ENCODE measurements around the gene LAMTOR5. TPM values are rescaled to one million over a fixed set of nuclear protein-coding genes. Genes with fewer than 3 reads are reported as not detected.

Gene LAMTOR5
- total RNA-seq, 1 donor, result 38.4 TPM

GRCh38 chr1:110393691-110394492 lies 13.6 kb downstream of the LAMTOR5 start:
- Histone ChIP-seq H3K36me3 (ENCODE audit: insufficient read depth, low read length) (no peaks in the 10 kb centered on the region), H3K27ac (ENCODE audit: low read depth, low read length) (peak overlapping the region; percentile 50), H3K79me2 (ENCODE audit: insufficient read depth, low read length) (peaks cover 6% of the 10 kb centered on the region), H2AFZ (ENCODE audit: low read length) (no peak overlapping the region), H4K20me1 (ENCODE audit: insufficient read depth, low read length) (no peaks in the 10 kb centered on the region), H3K4me3 (ENCODE audit: insufficient read depth, low read length) (no peak overlapping the region), H3K4me1 (ENCODE audit: insufficient read depth, low read length) (peaks cover 31% of the 10 kb centered on the region), H3K27me3 (ENCODE audit: insufficient read depth, low read length) (no peaks in the 10 kb centered on the region), H3K4me2 (ENCODE audit: insufficient read depth, low read length) (peak overlapping the region; percentile 63), H3K9me3 (ENCODE audit: low read depth, low read length) (no peaks in the 10 kb centered on the region)
- DNase-seq (ENCODE audit: insufficient read length, low spot score, missing footprints), result peak; percentile 92
- TF ChIP-seq, protein P1, sequence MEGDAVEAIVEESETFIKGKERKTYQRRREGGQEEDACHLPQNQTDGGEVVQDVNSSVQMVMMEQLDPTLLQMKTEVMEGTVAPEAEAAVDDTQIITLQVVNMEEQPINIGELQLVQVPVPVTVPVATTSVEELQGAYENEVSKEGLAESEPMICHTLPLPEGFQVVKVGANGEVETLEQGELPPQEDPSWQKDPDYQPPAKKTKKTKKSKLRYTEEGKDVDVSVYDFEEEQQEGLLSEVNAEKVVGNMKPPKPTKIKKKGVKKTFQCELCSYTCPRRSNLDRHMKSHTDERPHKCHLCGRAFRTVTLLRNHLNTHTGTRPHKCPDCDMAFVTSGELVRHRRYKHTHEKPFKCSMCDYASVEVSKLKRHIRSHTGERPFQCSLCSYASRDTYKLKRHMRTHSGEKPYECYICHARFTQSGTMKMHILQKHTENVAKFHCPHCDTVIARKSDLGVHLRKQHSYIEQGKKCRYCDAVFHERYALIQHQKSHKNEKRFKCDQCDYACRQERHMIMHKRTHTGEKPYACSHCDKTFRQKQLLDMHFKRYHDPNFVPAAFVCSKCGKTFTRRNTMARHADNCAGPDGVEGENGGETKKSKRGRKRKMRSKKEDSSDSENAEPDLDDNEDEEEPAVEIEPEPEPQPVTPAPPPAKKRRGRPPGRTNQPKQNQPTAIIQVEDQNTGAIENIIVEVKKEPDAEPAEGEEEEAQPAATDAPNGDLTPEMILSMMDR (IDR thresholded peaks at IDR 0.05; ENCODE audit: extremely low read depth, low read depth, low read length), result no peak

GRCh38 chr1:110393286-110393685 lies 14.2 kb downstream of the LAMTOR5 start:
- H3K4me3 ChIP-seq (ENCODE audit: insufficient read depth, low read length), result no peak overlapping the region
- H4K20me1 ChIP-seq (ENCODE audit: insufficient read depth, low read length), result no peaks in the 10 kb centered on the region
- peak overlapping the region; percentile 50 for H3K27ac ChIP-seq (ENCODE audit: low read depth, low read length)
- H3K79me2 ChIP-seq (ENCODE audit: insufficient read depth, low read length), result peaks cover 10% of the 10 kb centered on the region
- H2AFZ ChIP-seq (ENCODE audit: low read length), result no peak overlapping the region
- H3K27me3 ChIP-seq (ENCODE audit: insufficient read depth, low read length), result no peaks in the 10 kb centered on the region
- DNase-seq (ENCODE audit: insufficient read length, low spot score, missing footprints), result no peak
- H3K36me3 ChIP-seq (ENCODE audit: insufficient read depth, low read length), result peaks cover 3% of the 10 kb centered on the region
- H3K9me3 ChIP-seq (ENCODE audit: low read depth, low read length), result no peaks in the 10 kb centered on the region
- TF ChIP-seq, protein P1 (IDR thresholded peaks at IDR 0.05; ENCODE audit: extremely low read depth, low read depth, low read length), result no peak
- peak overlapping the region; percentile 63 for H3K4me2 ChIP-seq (ENCODE audit: insufficient read depth, low read length)
- peaks cover 31% of the 10 kb centered on the region for H3K4me1 ChIP-seq (ENCODE audit: insufficient read depth, low read length)

DNA sequence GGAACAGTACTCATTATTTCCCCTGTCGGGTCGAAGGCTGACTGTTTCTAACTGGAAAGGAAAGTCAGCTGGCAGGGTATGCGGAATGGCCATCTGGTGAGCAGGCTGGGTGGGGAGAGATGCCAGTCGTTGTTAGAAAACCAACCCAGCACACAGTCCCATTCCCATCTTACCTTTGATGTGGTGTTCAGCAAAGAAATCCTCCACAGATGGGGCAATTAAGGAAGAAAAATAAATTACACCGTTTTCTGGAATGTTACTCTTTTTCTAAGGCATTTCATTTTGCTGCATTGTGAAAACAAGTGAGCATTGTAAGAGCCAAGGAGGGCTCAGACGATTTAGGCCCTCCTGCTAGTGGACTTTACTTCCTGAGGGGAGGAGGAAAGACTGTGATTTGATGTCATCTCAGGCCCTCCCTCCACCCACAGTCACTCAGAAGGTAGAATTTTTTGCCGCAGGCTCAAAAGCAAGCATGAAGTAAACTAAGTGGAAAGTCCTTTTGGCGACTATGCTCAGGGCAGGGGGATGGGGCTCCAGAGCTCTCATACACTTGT lies 16.7 kb downstream of the LAMTOR5 start, which contains the start of gene SLC16A4:
TSS of gene SLC16A4 (minus strand) at position 335 of the 554 bp plus-strand sequence. CDS start 1,703 bp downstream, outside the sequence.
- Histone ChIP-seq H3K9me3 (ENCODE audit: low read depth, low read length) (no peaks in the 10 kb centered on the region), H3K36me3 (ENCODE audit: insufficient read depth, low read length) (peaks cover 16% of the 10 kb centered on the region), H3K4me1 (ENCODE audit: insufficient read depth, low read length) (peaks cover 31% of the 10 kb centered on the region), H2AFZ (ENCODE audit: low read length) (peak within 1 kb of the TSS; percentile 75), H3K79me2 (ENCODE audit: insufficient read depth, low read length) (peaks cover 13% of the 10 kb centered on the region), H4K20me1 (ENCODE audit: insufficient read depth, low read length) (no peaks in the 10 kb centered on the region), H3K27me3 (ENCODE audit: insufficient read depth, low read length) (no peaks in the 10 kb centered on the region), H3K4me2 (ENCODE audit: insufficient read depth, low read length) (peak within 1 kb of the TSS; percentile 84), H3K27ac (ENCODE audit: low read depth, low read length) (peak within 1 kb of the TSS; percentile 80), H3K4me3 (ENCODE audit: insufficient read depth, low read length) (peak within 1 kb of the TSS; percentile 69)
- TF ChIP-seq, protein P1 (IDR thresholded peaks at IDR 0.05; ENCODE audit: extremely low read depth, low read depth, low read length), result no peak
- peak; percentile 84 for DNase-seq (ENCODE audit: insufficient read length, low spot score, missing footprints)

DNA sequence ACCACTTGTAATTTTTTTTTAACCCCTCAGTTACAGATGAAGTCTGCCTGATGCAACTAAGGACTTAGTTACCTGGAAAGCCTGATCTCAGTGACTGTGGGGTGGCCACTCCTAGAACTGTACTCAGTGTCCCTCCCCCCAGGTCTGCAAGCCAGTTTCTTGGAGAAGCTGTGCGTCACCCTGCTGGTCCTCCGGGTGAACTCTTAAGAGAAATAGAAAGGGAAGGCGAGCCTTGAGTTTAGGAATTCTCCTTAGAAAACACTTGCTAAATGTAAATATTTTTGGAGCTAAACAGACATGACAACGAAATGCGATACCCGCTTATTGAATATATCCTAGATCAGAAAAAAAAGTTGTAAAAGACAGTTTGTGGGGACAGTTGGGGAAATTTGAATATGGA lies 17.4 kb downstream of the LAMTOR5 start:
- Histone ChIP-seq H3K4me1 (ENCODE audit: insufficient read depth, low read length) (peaks cover 31% of the 10 kb centered on the region), H3K27ac (ENCODE audit: low read depth, low read length) (peak overlapping the region; percentile 80), H3K36me3 (ENCODE audit: insufficient read depth, low read length) (peaks cover 17% of the 10 kb centered on the region), H3K27me3 (ENCODE audit: insufficient read depth, low read length) (no peaks in the 10 kb centered on the region), H3K4me2 (ENCODE audit: insufficient read depth, low read length) (peak overlapping the region; percentile 84), H2AFZ (ENCODE audit: low read length) (peak overlapping the region; percentile 75), H3K9me3 (ENCODE audit: low read depth, low read length) (no peaks in the 10 kb centered on the region), H3K79me2 (ENCODE audit: insufficient read depth, low read length) (peaks cover 13% of the 10 kb centered on the region), H3K4me3 (ENCODE audit: insufficient read depth, low read length) (peak overlapping the region; percentile 69), H4K20me1 (ENCODE audit: insufficient read depth, low read length) (no peaks in the 10 kb centered on the region)
- TF ChIP-seq, protein P1 (IDR thresholded peaks at IDR 0.05; ENCODE audit: extremely low read depth, low read depth, low read length), result no peak
- DNase-seq (ENCODE audit: insufficient read length, low spot score, missing footprints), result peak; percentile 93

Measured in osteoblast (primary cell).